GM12874 (cell line): ENCODE results near the gene DIRAS1.

Experiments
- TF ChIP-seq, protein P1 (sequence below): IDR thresholded peaks from 2 replicates; pipeline ENCODE4 v1.5.1; 2011; ENCODE audit warnings: low read depth, mild to moderate bottlenecking, control low read depth, low read length, moderate library complexity; ENCODE audit not compliant: insufficient read depth

The DIRAS1 gene

DNA sequence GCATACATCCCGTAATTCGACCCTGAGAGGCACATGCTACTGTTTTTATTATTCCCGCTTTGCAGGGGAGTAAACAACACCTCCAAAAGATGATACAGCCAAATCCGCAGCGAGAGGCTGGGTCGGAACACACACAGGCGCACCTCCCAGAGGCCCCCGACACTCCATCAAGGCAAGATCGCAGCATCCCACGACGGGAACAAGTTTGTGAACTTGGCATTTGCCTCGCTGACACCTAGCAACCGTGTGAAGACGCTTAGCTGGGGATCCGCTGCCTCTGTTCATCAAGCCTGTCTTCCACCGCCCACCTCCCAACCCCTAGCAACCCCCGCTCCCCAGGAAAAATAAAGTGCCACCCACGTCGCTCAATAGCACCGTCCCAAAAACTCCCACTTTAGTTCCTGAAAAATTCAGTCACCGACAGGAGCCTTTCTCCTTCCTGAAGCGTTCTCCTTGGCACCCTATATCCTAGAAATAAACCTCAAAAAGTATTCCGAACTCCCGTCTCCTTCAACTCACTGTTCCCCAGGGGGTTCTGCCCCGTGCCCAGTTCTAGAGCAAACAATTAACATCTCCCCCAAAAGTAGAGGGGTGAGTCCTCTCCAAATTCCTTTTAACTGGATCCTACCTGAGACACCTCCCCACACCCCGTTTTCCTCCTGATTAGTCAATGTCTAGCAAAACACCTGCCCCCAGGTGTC is 20.4 kb downstream of the DIRAS1 start:
- TF ChIP-seq, protein P1, sequence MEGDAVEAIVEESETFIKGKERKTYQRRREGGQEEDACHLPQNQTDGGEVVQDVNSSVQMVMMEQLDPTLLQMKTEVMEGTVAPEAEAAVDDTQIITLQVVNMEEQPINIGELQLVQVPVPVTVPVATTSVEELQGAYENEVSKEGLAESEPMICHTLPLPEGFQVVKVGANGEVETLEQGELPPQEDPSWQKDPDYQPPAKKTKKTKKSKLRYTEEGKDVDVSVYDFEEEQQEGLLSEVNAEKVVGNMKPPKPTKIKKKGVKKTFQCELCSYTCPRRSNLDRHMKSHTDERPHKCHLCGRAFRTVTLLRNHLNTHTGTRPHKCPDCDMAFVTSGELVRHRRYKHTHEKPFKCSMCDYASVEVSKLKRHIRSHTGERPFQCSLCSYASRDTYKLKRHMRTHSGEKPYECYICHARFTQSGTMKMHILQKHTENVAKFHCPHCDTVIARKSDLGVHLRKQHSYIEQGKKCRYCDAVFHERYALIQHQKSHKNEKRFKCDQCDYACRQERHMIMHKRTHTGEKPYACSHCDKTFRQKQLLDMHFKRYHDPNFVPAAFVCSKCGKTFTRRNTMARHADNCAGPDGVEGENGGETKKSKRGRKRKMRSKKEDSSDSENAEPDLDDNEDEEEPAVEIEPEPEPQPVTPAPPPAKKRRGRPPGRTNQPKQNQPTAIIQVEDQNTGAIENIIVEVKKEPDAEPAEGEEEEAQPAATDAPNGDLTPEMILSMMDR, result no peak

DNA sequence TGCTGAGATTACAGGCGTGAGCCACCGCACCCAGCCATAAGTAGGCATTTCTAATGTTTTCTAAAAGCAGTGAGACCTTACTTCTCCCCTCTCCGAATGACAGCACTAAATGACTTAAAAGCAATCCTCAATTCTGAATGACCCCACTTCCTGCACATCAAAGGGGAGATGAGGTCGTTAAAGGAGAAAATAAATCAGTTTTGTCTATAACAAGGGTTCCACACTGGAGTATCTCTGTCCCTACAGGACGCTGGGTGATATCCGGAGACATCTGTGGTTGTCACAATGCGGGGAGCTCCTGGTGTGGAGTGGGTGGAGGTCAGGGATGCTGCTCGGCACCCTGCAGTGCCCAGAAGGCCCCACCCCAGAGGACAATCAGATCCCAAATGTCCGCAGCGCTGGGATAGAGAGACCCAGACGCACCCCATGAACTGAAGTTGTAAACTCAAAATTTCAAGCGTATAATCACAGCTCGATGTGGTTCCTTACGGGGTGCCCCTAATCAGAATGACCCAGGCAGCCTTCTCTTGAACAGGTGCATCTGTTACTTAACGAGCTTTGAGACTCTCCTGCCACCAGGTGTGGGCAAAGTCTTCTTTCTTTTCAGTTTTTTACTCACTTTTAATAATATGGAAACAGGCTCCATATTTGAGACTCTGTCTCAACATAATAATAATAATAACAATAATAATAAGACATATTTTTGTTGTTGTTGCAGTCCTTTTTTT is 21.6 kb downstream of the DIRAS1 start:
- TF ChIP-seq, protein P1, result no peak

DNA sequence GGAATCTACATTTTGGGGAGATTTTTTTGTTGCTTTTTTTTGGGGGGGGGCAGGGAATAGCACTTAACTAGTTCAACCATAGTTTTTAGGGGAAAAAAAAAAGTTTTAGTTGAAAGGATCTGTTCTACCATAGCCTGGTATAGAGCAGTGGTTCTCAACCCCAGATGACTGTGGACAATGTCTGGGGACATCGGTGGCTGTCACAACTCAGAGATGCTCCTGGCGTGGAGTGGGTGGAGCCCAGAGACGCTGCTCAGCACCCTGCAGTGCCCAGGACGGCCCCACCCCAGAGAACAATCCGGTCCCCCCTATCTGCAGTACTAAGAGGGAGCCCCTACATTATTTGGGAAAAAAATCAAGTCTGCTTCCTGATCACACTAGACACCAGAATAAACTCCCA is 27.0 kb downstream of the DIRAS1 start:
- TF ChIP-seq, protein P1, result no peak

DNA sequence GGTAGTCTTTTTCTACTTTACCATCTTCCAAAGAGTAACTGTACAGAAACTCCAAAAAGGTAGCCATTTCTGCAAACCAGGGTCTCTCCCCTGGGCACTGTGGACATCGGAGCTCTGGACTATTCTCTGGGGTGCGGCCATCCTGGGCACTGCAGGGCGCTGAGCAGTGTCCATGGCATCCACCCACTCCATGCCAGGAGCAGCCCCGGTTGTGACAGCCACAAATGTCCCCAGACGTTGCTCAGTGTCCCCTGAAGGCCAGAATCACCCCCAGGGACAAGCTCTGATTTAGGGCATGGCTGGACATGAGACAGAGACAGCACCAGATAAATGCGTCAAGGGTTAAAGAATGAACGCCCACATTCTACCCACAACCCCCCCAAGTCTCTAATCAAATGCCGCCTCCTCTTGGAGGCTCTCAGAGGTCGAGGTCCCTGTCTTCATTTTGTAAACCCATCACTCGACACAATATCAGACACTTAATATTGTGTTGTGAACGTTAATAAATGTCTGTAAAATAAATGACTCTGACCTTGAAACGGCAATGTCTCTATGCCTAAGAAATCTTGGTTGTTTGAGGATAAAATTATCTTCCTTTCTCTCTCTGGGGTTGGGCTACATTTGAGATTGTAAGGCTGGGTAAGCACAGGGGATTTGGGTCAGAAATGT is 27.5 kb downstream of the DIRAS1 start:
- TF ChIP-seq, protein P1, result no peak

DNA sequence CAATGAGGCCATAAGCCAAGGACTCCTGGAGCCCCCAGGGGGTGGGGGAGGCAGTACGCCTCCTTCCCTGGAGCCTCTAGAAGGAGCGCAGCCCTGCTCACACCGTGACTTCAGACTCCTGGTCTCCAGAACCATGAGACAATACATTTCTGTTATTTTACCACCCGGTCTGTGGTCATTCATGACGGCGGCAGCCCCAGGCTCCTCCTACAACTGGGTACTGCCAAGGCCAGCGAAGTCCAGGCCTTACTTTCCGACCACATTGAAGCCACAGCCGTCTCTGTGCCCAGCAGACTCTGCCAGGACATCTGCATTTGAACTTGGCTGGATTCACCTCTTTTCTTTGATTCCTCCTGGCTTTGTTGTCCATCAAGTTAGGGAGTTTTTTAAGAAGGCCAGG is 29.2 kb downstream of the DIRAS1 start:
- TF ChIP-seq, protein P1, result no peak

DNA sequence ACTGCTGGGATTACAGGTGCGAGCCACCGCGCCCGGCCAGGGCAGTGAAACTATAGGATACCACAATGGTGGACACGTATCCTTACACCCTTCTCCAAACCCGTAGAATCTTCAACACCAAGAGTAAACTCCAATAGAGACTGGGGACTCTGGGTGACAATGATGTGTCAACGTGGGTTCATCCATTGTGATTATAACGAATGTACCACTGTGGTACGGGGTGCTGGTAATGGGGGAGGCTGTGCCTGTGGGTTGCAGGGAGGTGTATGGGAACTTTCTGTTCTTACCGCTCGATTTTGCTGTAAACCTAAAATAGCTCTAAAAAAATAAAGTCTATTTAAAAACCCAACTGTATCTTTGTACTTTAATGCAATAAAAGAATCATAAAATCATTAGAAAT is 30.3 kb downstream of the DIRAS1 start:
- TF ChIP-seq, protein P1, result no peak

- TF ChIP-seq, protein P1, result no peak
These were observed 34.8 kb downstream of the DIRAS1 start for GRCh38 chr19:2686360-2686759.
